Measurements from ENCODE around the gene DAAM2.

The DAAM2 gene

GRCh38 chr6:39887692-39888450, 95.7 kb downstream of the DAAM2 start:
- Histone ChIP-seq H3K9ac (ENCODE audit: low read length) (no peak overlapping the region), H3K36me3 (ENCODE audit: control insufficient read depth, insufficient read depth, low read length) (no peaks in the 10 kb centered on the region), H3K4me1 (ENCODE audit: control insufficient read depth, insufficient read depth, low read length) (peaks cover 9% of the 10 kb centered on the region; the same call in 1 of the 2 replicates), H3K27ac (ENCODE audit: low read depth, low read length) (peak overlapping the region; percentile 14; the same call in 1 of the 2 replicates), H3K9me3 (ENCODE audit: control insufficient read depth, insufficient read depth, low read depth, low read length) (no peaks in the 10 kb centered on the region), H3K4me3 (ENCODE audit: low read depth, low read length) (no peak overlapping the region), H3K27me3 (ENCODE audit: control insufficient read depth, insufficient read depth, low read length) (no peaks in the 10 kb centered on the region)

GRCh38 chr6:39889229-39889628, 97.1 kb downstream of the DAAM2 start:
- Histone ChIP-seq H3K9me3 (ENCODE audit: control insufficient read depth, insufficient read depth, low read depth, low read length) (no peaks in the 10 kb centered on the region), H3K36me3 (ENCODE audit: control insufficient read depth, insufficient read depth, low read length) (no peaks in the 10 kb centered on the region), H3K27me3 (ENCODE audit: control insufficient read depth, insufficient read depth, low read length) (no peaks in the 10 kb centered on the region), H3K27ac (ENCODE audit: low read depth, low read length) (no peak overlapping the region), H3K4me1 (ENCODE audit: control insufficient read depth, insufficient read depth, low read length) (peaks cover 9% of the 10 kb centered on the region; the same call in 1 of the 2 replicates), H3K4me3 (ENCODE audit: low read depth, low read length) (no peak overlapping the region), H3K9ac (ENCODE audit: low read length) (no peak overlapping the region)

GRCh38 chr6:39891353-39891752, 99.2 kb downstream of the DAAM2 start:
- H3K27me3 ChIP-seq (ENCODE audit: control insufficient read depth, insufficient read depth, low read length), result no peaks in the 10 kb centered on the region
- no peak overlapping the region for H3K27ac ChIP-seq (ENCODE audit: low read depth, low read length)
- H3K9me3 ChIP-seq (ENCODE audit: control insufficient read depth, insufficient read depth, low read depth, low read length), result no peaks in the 10 kb centered on the region
- no peaks in the 10 kb centered on the region for H3K36me3 ChIP-seq (ENCODE audit: control insufficient read depth, insufficient read depth, low read length)
- peaks cover 9% of the 10 kb centered on the region; the same call in 1 of the 2 replicates for H3K4me1 ChIP-seq (ENCODE audit: control insufficient read depth, insufficient read depth, low read length)
- no peak overlapping the region for H3K9ac ChIP-seq (ENCODE audit: low read length)
- no peak overlapping the region for H3K4me3 ChIP-seq (ENCODE audit: low read depth, low read length)

- H3K9me3 ChIP-seq (ENCODE audit: control insufficient read depth, insufficient read depth, low read depth, low read length), result no peaks in the 10 kb centered on the region
- peaks cover 9% of the 10 kb centered on the region for H3K4me1 ChIP-seq (ENCODE audit: control insufficient read depth, insufficient read depth, low read length)
- no peak overlapping the region for H3K27ac ChIP-seq (ENCODE audit: low read depth, low read length)
- no peak overlapping the region for H3K4me3 ChIP-seq (ENCODE audit: low read depth, low read length)
- H3K27me3 ChIP-seq (ENCODE audit: control insufficient read depth, insufficient read depth, low read length), result no peaks in the 10 kb centered on the region
- H3K36me3 ChIP-seq (ENCODE audit: control insufficient read depth, insufficient read depth, low read length), result no peaks in the 10 kb centered on the region
- no peak overlapping the region for H3K9ac ChIP-seq (ENCODE audit: low read length)
Observed at GRCh38 chr6:39891976-39892375, 99.8 kb downstream of the DAAM2 start.

GRCh38 chr6:39892490-39893129, 100.4 kb downstream of the DAAM2 start:
- Histone ChIP-seq H3K4me3 (ENCODE audit: low read depth, low read length) (no peak overlapping the region), H3K27me3 (ENCODE audit: control insufficient read depth, insufficient read depth, low read length) (no peaks in the 10 kb centered on the region), H3K4me1 (ENCODE audit: control insufficient read depth, insufficient read depth, low read length) (peaks cover 11% of the 10 kb centered on the region), H3K36me3 (ENCODE audit: control insufficient read depth, insufficient read depth, low read length) (no peaks in the 10 kb centered on the region), H3K9ac (ENCODE audit: low read length) (no peak overlapping the region), H3K9me3 (ENCODE audit: control insufficient read depth, insufficient read depth, low read depth, low read length) (no peaks in the 10 kb centered on the region), H3K27ac (ENCODE audit: low read depth, low read length) (no peak overlapping the region)

- H3K9ac ChIP-seq (ENCODE audit: low read length), result no peak overlapping the region
- H3K4me1 ChIP-seq (ENCODE audit: control insufficient read depth, insufficient read depth, low read length), result peaks cover 12% of the 10 kb centered on the region
- no peaks in the 10 kb centered on the region for H3K9me3 ChIP-seq (ENCODE audit: control insufficient read depth, insufficient read depth, low read depth, low read length)
- H3K4me3 ChIP-seq (ENCODE audit: low read depth, low read length), result no peak overlapping the region
- H3K27ac ChIP-seq (ENCODE audit: low read depth, low read length), result no peak overlapping the region
- H3K27me3 ChIP-seq (ENCODE audit: control insufficient read depth, insufficient read depth, low read length), result no peaks in the 10 kb centered on the region
- no peaks in the 10 kb centered on the region for H3K36me3 ChIP-seq (ENCODE audit: control insufficient read depth, insufficient read depth, low read length)
Observed at GRCh38 chr6:39893286-39893685, 101.1 kb downstream of the DAAM2 start.

- no peaks in the 10 kb centered on the region for H3K27me3 ChIP-seq (ENCODE audit: control insufficient read depth, insufficient read depth, low read length)
- no peak overlapping the region for H3K4me3 ChIP-seq (ENCODE audit: low read depth, low read length)
- peaks cover 16% of the 10 kb centered on the region for H3K4me1 ChIP-seq (ENCODE audit: control insufficient read depth, insufficient read depth, low read length)
- no peak overlapping the region for H3K27ac ChIP-seq (ENCODE audit: low read depth, low read length)
- H3K36me3 ChIP-seq (ENCODE audit: control insufficient read depth, insufficient read depth, low read length), result no peaks in the 10 kb centered on the region
- H3K9me3 ChIP-seq (ENCODE audit: control insufficient read depth, insufficient read depth, low read depth, low read length), result no peaks in the 10 kb centered on the region
- no peak overlapping the region for H3K9ac ChIP-seq (ENCODE audit: low read length)
Observed at GRCh38 chr6:39896701-39897100, 104.5 kb downstream of the DAAM2 start.

GRCh38 chr6:39897698-39898097, 105.5 kb downstream of the DAAM2 start:
- Histone ChIP-seq H3K27ac (ENCODE audit: low read depth, low read length) (no peak overlapping the region), H3K4me1 (ENCODE audit: control insufficient read depth, insufficient read depth, low read length) (peaks cover 16% of the 10 kb centered on the region), H3K9ac (ENCODE audit: low read length) (no peak overlapping the region)

GRCh38 chr6:39898625-39899024, 106.4 kb downstream of the DAAM2 start:
- Histone ChIP-seq H3K9ac (ENCODE audit: low read length) (no peak overlapping the region), H3K27ac (ENCODE audit: low read depth, low read length) (no peak overlapping the region), H3K9me3 (ENCODE audit: control insufficient read depth, insufficient read depth, low read depth, low read length) (no peaks in the 10 kb centered on the region), H3K36me3 (ENCODE audit: control insufficient read depth, insufficient read depth, low read length) (no peaks in the 10 kb centered on the region), H3K4me1 (ENCODE audit: control insufficient read depth, insufficient read depth, low read length) (peaks cover 16% of the 10 kb centered on the region), H3K4me3 (ENCODE audit: low read depth, low read length) (no peak overlapping the region), H3K27me3 (ENCODE audit: control insufficient read depth, insufficient read depth, low read length) (no peaks in the 10 kb centered on the region)

More at GRCh38 chr6:39897698-39898097, 105.5 kb downstream of the DAAM2 start:
- no peaks in the 10 kb centered on the region for H3K27me3 ChIP-seq (ENCODE audit: control insufficient read depth, insufficient read depth, low read length)
- no peaks in the 10 kb centered on the region for H3K36me3 ChIP-seq (ENCODE audit: control insufficient read depth, insufficient read depth, low read length)
- H3K4me3 ChIP-seq (ENCODE audit: low read depth, low read length), result no peak overlapping the region
- no peaks in the 10 kb centered on the region for H3K9me3 ChIP-seq (ENCODE audit: control insufficient read depth, insufficient read depth, low read depth, low read length)

GRCh38 chr6:39899554-39900295, 107.5 kb downstream of the DAAM2 start:
- no peak overlapping the region for H3K27ac ChIP-seq (ENCODE audit: low read depth, low read length)
- H3K36me3 ChIP-seq (ENCODE audit: control insufficient read depth, insufficient read depth, low read length), result no peaks in the 10 kb centered on the region
- no peak overlapping the region for H3K4me3 ChIP-seq (ENCODE audit: low read depth, low read length)
- no peaks in the 10 kb centered on the region for H3K27me3 ChIP-seq (ENCODE audit: control insufficient read depth, insufficient read depth, low read length)
- H3K9ac ChIP-seq (ENCODE audit: low read length), result no peak overlapping the region
- H3K4me1 ChIP-seq (ENCODE audit: control insufficient read depth, insufficient read depth, low read length), result peaks cover 16% of the 10 kb centered on the region
- no peaks in the 10 kb centered on the region for H3K9me3 ChIP-seq (ENCODE audit: control insufficient read depth, insufficient read depth, low read depth, low read length)
